GM12878 (cell line): ENCODE data around the gene TELO2. TPM values are rescaled to one million over a fixed set of nuclear protein-coding genes. Genes with fewer than 3 reads are reported as not detected.

Source experiments
- ATAC-seq: fragments of 200-7000 bp; cut with Tn5 transposase; 3 replicates; pipeline ENCODE4 v1.9.1; 2020; ENCODE audit warnings: mild to moderate bottlenecking, moderate library complexity
- BruUV-seq: library from RNA; stranded (reverse); fragments of 400-500 nt; replicated peaks from 2 replicates; lab custom pipeline; 2021; lab: Mats Ljungman, UMichigan
- CTCF ChIA-PET: fragments of 300-600 bp; sonication (Branson Sonifier 250); formaldehyde crosslinking; extraction: SDS; loops from one replicate; lab custom pipeline; 2021; ENCODE audit warnings: inconsistent platforms; lab: Yijun Ruan, JAX
- POLR2A ChIA-PET: fragments of 350-600 bp; formaldehyde crosslinking; extraction: SDS; loops from one replicate; lab custom pipeline; 2021; ENCODE audit warnings: inconsistent platforms; lab: Charles Lee
- RAD21 ChIA-PET: fragments of 300-600 bp; sonication (Branson Sonifier 250); formaldehyde crosslinking; loops from one replicate; lab custom pipeline; 2023; ENCODE audit warnings: antibody characterized with exemption; ENCODE audit not compliant: unreplicated experiment; lab: Charles Lee
- SMC1A ChIA-PET: fragments of 300-600 bp; sonication (Branson Sonifier 250); formaldehyde crosslinking; loops from one replicate; lab custom pipeline; 2023; ENCODE audit not compliant: unreplicated experiment, uncharacterized antibody; lab: Charles Lee
- DNase-seq: peaks from one replicate; pipeline ENCODE4 v3.0.0-alpha.2; 2011; ENCODE audit warnings: low read depth, low spot score
- FAIRE-seq: peaks from 3 replicates; lab custom pipeline; 2011; peaks lifted over from hg19 to GRCh38; lab: Jason Lieb, UNC
- H2AFZ ChIP-seq: 2 replicates; pipeline ENCODE4 v1.6.0; 2011; ENCODE audit warnings: low read depth, low read length, control low read depth; ENCODE audit not compliant: control insufficient read depth
- H3K27ac ChIP-seq: 2 replicates; pipeline ENCODE4 v1.5.1; 2011; ENCODE audit warnings: control low read depth; ENCODE audit not compliant: control insufficient read depth, insufficient read depth
- H3K27me3 ChIP-seq, 2 experiments: replicated peaks in 1 of 2; 2 replicates each; pipeline versions ENCODE4 v1.6.0 to v1.6.1; 2011; ENCODE audit warnings: low read length in 1 of 2; ENCODE audit not compliant: control insufficient read depth in 2 of 2, insufficient read depth in 2 of 2
- H3K36me3 ChIP-seq, 2 experiments: 2 replicates each; pipeline ENCODE4 v1.5.1; 2011; ENCODE audit warnings: low read length in 1 of 2; ENCODE audit not compliant: control insufficient read depth in 2 of 2, insufficient read depth in 2 of 2
- H3K4me1 ChIP-seq: 2 replicates; pipeline ENCODE4 v1.6.1; 2011; ENCODE audit warnings: mild to moderate bottlenecking, low read length, moderate library complexity, mixed read lengths; ENCODE audit not compliant: control insufficient read depth, insufficient read depth
- H3K4me2 ChIP-seq: 2 replicates; pipeline ENCODE4 v1.6.0; 2011; ENCODE audit warnings: control low read depth; ENCODE audit not compliant: control insufficient read depth, insufficient read depth
- H3K4me3 ChIP-seq: fragments of 200-600 bp; sonication (generic); 2 replicates; pipeline ENCODE4 v1.5.1; 2016
- H3K79me2 ChIP-seq: 2 replicates; pipeline ENCODE4 v1.6.0; 2011; ENCODE audit warnings: low read length; ENCODE audit not compliant: control insufficient read depth, insufficient read depth
- H3K9ac ChIP-seq: 2 replicates; pipeline ENCODE4 v1.8.0; 2011; ENCODE audit warnings: low read length, control low read depth, mixed read lengths; ENCODE audit not compliant: control insufficient read depth, insufficient read depth
- H3K9me3 ChIP-seq: replicated peaks from 3 replicates; pipeline ENCODE4 v1.5.1; 2011; ENCODE audit warnings: mild to moderate bottlenecking, low read length; ENCODE audit not compliant: control insufficient read depth, insufficient read depth
- H4K20me1 ChIP-seq: 2 replicates; pipeline ENCODE4 v1.6.0; 2011; ENCODE audit not compliant: control insufficient read depth, insufficient read depth
- CEBPZ ChIP-seq: fragments of 150-350 bp; IDR thresholded peaks from 2 replicates; pipeline ENCODE4 v1.6.1; 2016; ENCODE audit warnings: low read depth, low read length
- MEF2A ChIP-seq: IDR thresholded peaks from 2 replicates; pipeline ENCODE4 v1.6.1; 2011; ENCODE audit warnings: low read depth, mild to moderate bottlenecking, low read length, moderate library complexity; ENCODE audit not compliant: insufficient read depth
- MTA2 ChIP-seq: fragments of 450-650 bp; IDR thresholded peaks from 2 replicates; pipeline ENCODE4 v1.6.1; 2016; ENCODE audit warnings: low read depth, mild to moderate bottlenecking, moderate library complexity
- NFXL1 ChIP-seq: fragments of 450-650 bp; IDR thresholded peaks from 2 replicates; pipeline ENCODE4 v1.6.1; 2017; ENCODE audit warnings: antibody characterized with exemption, mild to moderate bottlenecking, borderline replicate concordance
- POLR2A ChIP-seq: IDR thresholded peaks from 2 replicates; pipeline ENCODE4 v1.6.1; 2011; ENCODE audit warnings: low read depth, mild to moderate bottlenecking, low read length
- STAT1 ChIP-seq: fragments of 450-650 bp; conservative IDR thresholded peaks from 2 replicates; pipeline ENCODE4 v1.6.1; 2014; ENCODE audit warnings: antibody characterized with exemption, mild to moderate bottlenecking
- TCF3 ChIP-seq: IDR thresholded peaks from 2 replicates; pipeline ENCODE4 v1.6.1; 2012; ENCODE audit warnings: low read depth, mild to moderate bottlenecking, low read length, borderline replicate concordance; ENCODE audit not compliant: insufficient read depth
- TCF7 ChIP-seq: IDR thresholded peaks from 2 replicates; pipeline ENCODE4 v1.6.1; 2014; ENCODE audit warnings: antibody characterized with exemption, borderline replicate concordance
- WGBS: methylation state at CpG from one replicate; pipeline ENCODE4 v1.1.6; 2016; ENCODE audit warnings: low lambda C conversion rate; ENCODE audit not compliant: insufficient replicate concordance, insufficient coverage; ENCODE audit errors: missing lambda C conversion rate; 5-methylcytosine and 5-hydroxymethylcytosine counted together
- in situ Hi-C: fragments of 300-500 bp; cut with MboI; formaldehyde crosslinking; loops from 9 replicates; pipeline ENCODE4 v1.14.3; 2018; ENCODE audit warnings: mixed read lengths
- intact Hi-C: fragments of 100-400 bp; cut with micrococcal nuclease; formaldehyde crosslinking; loops from one replicate; pipeline ENCODE4 v1.14.2; 2022; ENCODE audit not compliant: unreplicated experiment
- polyA plus RNA-seq, 11 experiments: library from polyadenylated mRNA; depleted of rRNA in 4 of 11; unstranded in 6 of 11; stranded (reverse) in 5 of 11; fragments of >200 nt; fragmentation: Nextera tagmentation in 4 of 11; fragmentation: Illumina TruSeq in 1 of 11; extraction: Ambion mirVana in 4 of 11; extraction: Trizol in 1 of 11; gene quantifications; 1 replicate in 1 of 11; 2 replicates in 10 of 11; pipeline versions ENCODE4 v1.2.1 to v1.2.3, GENCODE V29; 2011 to 2016; ENCODE audit warnings: inconsistent platforms in 2 of 11, missing spikeins in 2 of 11, low read depth in 1 of 11
- total RNA-seq, 4 experiments: library from RNA; depleted of rRNA in 3 of 4; stranded (reverse); fragments of >200 nt in 3 of 4; fragmentation: Illumina TruSeq in 1 of 4; extraction: Trizol in 1 of 4; gene quantifications; 2 replicates each; pipeline versions ENCODE4 v1.2.1 to v1.2.3, GENCODE V29; 2013 to 2021

Gene TELO2
- total and polyA plus RNA-seq, 10 of the 15 experiments (the other 5 are each of a cell fraction or from before 2014, with no cell fraction given): 0.55 to 72.8 (median 18.6) TPM

GRCh38 chr16:1492082-1492922 lies 858 bp upstream of the TELO2 start:
- Histone ChIP-seq H3K27me3 (no peaks in the 10 kb centered on the region), H3K36me3 (peaks cover 0 to 7% of the 10 kb centered on the region in 2 experiments; a peak in 3 of 4 replicates), H3K79me2 (peaks cover 17% of the 10 kb centered on the region), H3K4me1 (peaks cover 6% of the 10 kb centered on the region), H2AFZ (peak overlapping the region; percentile 86), H3K4me3 (peak overlapping the region; percentile 55), H3K9ac (peak overlapping the region; percentile 67; the same call in 1 of the 2 replicates), H3K4me2 (peak overlapping the region; percentile 60), H4K20me1 (no peaks in the 10 kb centered on the region), H3K27ac (peak overlapping the region; percentile 58), H3K9me3 (no peaks in the 10 kb centered on the region)
- ChIA-PET CTCF (interaction anchor here (1.0 to 1.8 kb wide), 2 partner anchors 63 to 231 kb away, joined by 3 to 6 read pairs; no protein-coding TSS in a partner anchor), RAD21 (no interaction called here), POLR2A (interaction anchor here (0.5 to 1.8 kb wide), 5 partner anchors 14 to 228 kb away, joined by 3 to 7 read pairs (median 3); partner anchors contain the start of gene JPT2), SMC1A (interaction anchor here (1.5 kb wide), 1 partner anchor 11 kb away, joined by 4 read pairs; no protein-coding TSS in a partner anchor)
- intact Hi-C loops (no loop called here), in situ Hi-C loops (no loop called here)
- no peak for FAIRE-seq
- BruUV-seq: TSS peak; percentile 98
- 0 out of 2 replicates have a peak, but pooled peaks have one; percentile 43 for TF ChIP-seq STAT1
- no peak for TF ChIP-seq POLR2A
- TF ChIP-seq CEBPZ: no peak
- TF ChIP-seq NFXL1: no peak
- TF ChIP-seq TCF7: no peak
- TF ChIP-seq MEF2A: no peak
- no peak for TF ChIP-seq TCF3
- no peak for TF ChIP-seq MTA2
- no peak for DNase-seq
- WGBS: 80% methylated on average over 23 of the region's 23 CpGs
- ATAC-seq: no peak
